ENCODE data around the gene CHIC2. TPM values are rescaled to one million over a fixed set of nuclear protein-coding genes. Genes with fewer than 3 reads are reported as not detected.
A peak's percentile ranks its signal among the peaks of the same experiment; 100 is the strongest.

CHIC2 gene
- total and polyA plus RNA-seq, 2 of the 4 experiments (the other 2 are of a cell fraction), result 20.4 to 26.3 TPM

GRCh38 chr4:54005475-54005874 lies 58.9 kb downstream of the CHIC2 start:
- in situ Hi-C loops (cut with MboI; ENCODE audit: low sequenced_read_pairs), result no loop called here
- H2BK120ac ChIP-seq (ENCODE audit: low read depth, low read length), result no peak overlapping the region
- dilution Hi-C loops (cut with HindIII; ENCODE audit: low sequenced_read_pairs, unreplicated experiment), result no loop called here

More at GRCh38 chr4:54005475-54005874, 58.9 kb downstream of the CHIC2 start:
- no TSS peak for BruUV-seq (replicated peaks)
- H4K91ac ChIP-seq (ENCODE audit: insufficient read depth, low read depth, low read length), result no peak overlapping the region
- intact Hi-C loops (cut with micrococcal nuclease), result loop anchor here (5.0 kb wide), 1 partner anchor 212 kb away; no protein-coding TSS in a partner anchor
- H3K4me3 ChIP-seq (ENCODE audit: insufficient read depth, low read depth, low read length), result no peak overlapping the region; the same call in 1 of the 2 replicates
- H3K4ac ChIP-seq (ENCODE audit: low read depth, low read length), result no peak overlapping the region
- H4K5ac ChIP-seq (ENCODE audit: low read depth, low read length), result no peak overlapping the region
- DNase-seq (peak; percentile 58), ATAC-seq (ENCODE audit: low read depth) (peak; percentile 69)
- H2BK20ac ChIP-seq (ENCODE audit: low read depth, low read length), result no peak overlapping the region
- H2AFZ ChIP-seq (replicated peaks; ENCODE audit: low read length, poor library complexity), result no peak overlapping the region
- H4K8ac ChIP-seq (ENCODE audit: low read depth in 2 of 2, low read length in 2 of 2), result peak overlapping the region in 1 of 2 experiments; percentile 40; a peak in 1 of 4 replicates
- POLR2A ChIA-PET (ENCODE audit: unreplicated experiment), result no interaction called here
- H3K79me1 ChIP-seq (ENCODE audit: low read depth in 1 of 2, low read length in 2 of 2), result peaks cover 5 to 26% of the 10 kb centered on the region in 2 experiments
- H3K18ac ChIP-seq (ENCODE audit: low read depth, low read length), result no peak overlapping the region
- no peak overlapping the region for H3K9ac ChIP-seq (ENCODE audit: low read depth, low read length)
- peak overlapping the region; percentile 55 for H2BK5ac ChIP-seq (ENCODE audit: low read depth, low read length, poor library complexity, severe bottlenecking)
- H3K9me3 ChIP-seq (ENCODE audit: control insufficient read depth, insufficient read depth, low read length), result no peaks in the 10 kb centered on the region
- H2AK5ac ChIP-seq (ENCODE audit: low read depth, low read length), result no peak overlapping the region
- H3K56ac ChIP-seq (ENCODE audit: extremely low read depth, insufficient read depth, low read length), result no peak overlapping the region
- peaks cover 13% of the 10 kb centered on the region for H3K36me3 ChIP-seq (ENCODE audit: control insufficient read depth, insufficient read depth, low read length)
- peaks cover 3% of the 10 kb centered on the region; the same call in 1 of the 2 replicates for H3K9me1 ChIP-seq (ENCODE audit: insufficient read depth, low read length)
- no peak overlapping the region for H3K23ac ChIP-seq (ENCODE audit: low read depth, low read length)
- no CpG with 5 or more reads among the region's 2 CpGs for WGBS, 2 experiments (ENCODE audit: extremely low coverage in 2 of 2, insufficient read length in 1 of 2)
- no peak overlapping the region for H3K27ac ChIP-seq (ENCODE audit: insufficient read depth, low read length)
- no peak overlapping the region for H2AK9ac ChIP-seq (replicated peaks; ENCODE audit: low read depth, low read length, poor library complexity)
- no peak overlapping the region for H3K14ac ChIP-seq (replicated peaks; ENCODE audit: low read depth, low read length)
- CTCF ChIA-PET, result no interaction called here
- peak overlapping the region; percentile 89 for H3K4me2 ChIP-seq (ENCODE audit: low read depth, low read length)
- no peak overlapping the region for H2BK15ac ChIP-seq (ENCODE audit: low read depth, low read length)
- peaks cover 2% of the 10 kb centered on the region; the same call in 1 of the 2 replicates for H3K4me1 ChIP-seq (ENCODE audit: control insufficient read depth, insufficient read depth, low read length)
- no peaks in the 10 kb centered on the region for H4K20me1 ChIP-seq (ENCODE audit: insufficient read depth, low read length)
- TF ChIP-seq CEBPB (IDR thresholded peaks at IDR 0.05; ENCODE audit: low read depth, low read length) (peak; percentile 74), MXI1 (IDR thresholded peaks at IDR 0.05; ENCODE audit: borderline replicate concordance, low read depth, low read length) (no peak)
- no peaks in the 10 kb centered on the region for H3K27me3 ChIP-seq (ENCODE audit: control insufficient read depth, insufficient read depth, low read length)
